ENCODE measurements around the gene ADGRG2. TPM values are rescaled to one million over a fixed set of nuclear protein-coding genes. Genes with fewer than 3 reads are reported as not detected.

The ADGRG2 gene
- total and polyA plus RNA-seq, 3 donors from 2014 or later: 5.0 to 17.2 (median 5.8) TPM

- H3K4me1 ChIP-seq: no peaks in the 10 kb centered on the region
- intact Hi-C loops (cut with DNase I; ENCODE audit: low total_unique reads): no loop called here
- TF ChIP-seq, protein P1, sequence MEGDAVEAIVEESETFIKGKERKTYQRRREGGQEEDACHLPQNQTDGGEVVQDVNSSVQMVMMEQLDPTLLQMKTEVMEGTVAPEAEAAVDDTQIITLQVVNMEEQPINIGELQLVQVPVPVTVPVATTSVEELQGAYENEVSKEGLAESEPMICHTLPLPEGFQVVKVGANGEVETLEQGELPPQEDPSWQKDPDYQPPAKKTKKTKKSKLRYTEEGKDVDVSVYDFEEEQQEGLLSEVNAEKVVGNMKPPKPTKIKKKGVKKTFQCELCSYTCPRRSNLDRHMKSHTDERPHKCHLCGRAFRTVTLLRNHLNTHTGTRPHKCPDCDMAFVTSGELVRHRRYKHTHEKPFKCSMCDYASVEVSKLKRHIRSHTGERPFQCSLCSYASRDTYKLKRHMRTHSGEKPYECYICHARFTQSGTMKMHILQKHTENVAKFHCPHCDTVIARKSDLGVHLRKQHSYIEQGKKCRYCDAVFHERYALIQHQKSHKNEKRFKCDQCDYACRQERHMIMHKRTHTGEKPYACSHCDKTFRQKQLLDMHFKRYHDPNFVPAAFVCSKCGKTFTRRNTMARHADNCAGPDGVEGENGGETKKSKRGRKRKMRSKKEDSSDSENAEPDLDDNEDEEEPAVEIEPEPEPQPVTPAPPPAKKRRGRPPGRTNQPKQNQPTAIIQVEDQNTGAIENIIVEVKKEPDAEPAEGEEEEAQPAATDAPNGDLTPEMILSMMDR (IDR thresholded peaks at IDR 0.05): no peak
- TF ChIP-seq POLR2A (IDR thresholded peaks at IDR 0.05): no peak
- no peaks in the 10 kb centered on the region for H3K9me3 ChIP-seq
- no peak for DNase-seq
- H3K36me3 ChIP-seq (ENCODE audit: low read depth, missing control alignments): no peaks in the 10 kb centered on the region
- no peaks in the 10 kb centered on the region for H3K27me3 ChIP-seq
- H3K4me3 ChIP-seq: no peak overlapping the region
- H3K27ac ChIP-seq: no peak overlapping the region
- WGBS, 2 donors: 89% methylated on average over 8 of the region's 8 CpGs; no CpG with 5 or more reads in 1 of the 2 donors
These were observed 172.3 kb downstream of the ADGRG2 start for GRCh38 chrX:18949944-18950301.

DNA sequence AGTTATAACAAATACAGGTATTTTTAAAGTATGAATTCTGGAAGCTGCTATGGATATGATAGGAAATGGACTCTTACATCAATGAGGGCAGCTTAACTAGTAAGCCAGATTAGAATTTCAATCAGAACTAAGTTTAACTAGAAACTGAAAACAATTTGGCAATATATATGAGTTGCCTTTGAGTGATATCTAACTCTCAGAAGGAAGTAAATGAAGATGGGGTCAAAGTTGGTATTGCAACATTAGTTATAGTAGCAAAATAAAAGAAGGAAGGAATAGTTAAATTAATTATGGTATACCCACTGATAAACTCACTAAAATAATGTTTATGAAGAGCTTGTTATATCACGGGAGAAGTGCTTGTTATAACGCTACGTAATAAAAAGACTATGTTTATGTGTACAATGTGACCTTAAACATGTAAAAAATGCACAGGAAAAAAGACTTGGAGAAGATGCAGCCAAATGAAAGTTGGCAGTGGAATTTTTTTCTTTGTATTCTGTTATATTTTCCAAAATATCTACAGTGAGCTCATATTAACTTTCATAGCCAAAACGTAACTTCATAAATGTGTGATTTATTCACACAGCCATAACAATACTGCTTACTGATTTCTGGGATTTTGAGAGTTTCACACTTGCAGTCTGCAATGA lies 172.9 kb downstream of the ADGRG2 start:
- TF ChIP-seq, protein P1 (IDR thresholded peaks at IDR 0.05): no peak
- no peak for TF ChIP-seq POLR2A (IDR thresholded peaks at IDR 0.05)
- H3K36me3 ChIP-seq (ENCODE audit: low read depth, missing control alignments): no peaks in the 10 kb centered on the region
- 85 to 93% methylated on average over 4 of the region's 4 CpGs for WGBS, 2 donors
- no peak overlapping the region for H3K4me3 ChIP-seq
- intact Hi-C loops (cut with DNase I; ENCODE audit: low total_unique reads): no loop called here
- H3K27ac ChIP-seq: no peak overlapping the region
- no peaks in the 10 kb centered on the region for H3K9me3 ChIP-seq
- no peak for DNase-seq
- no peaks in the 10 kb centered on the region for H3K4me1 ChIP-seq
- H3K27me3 ChIP-seq: no peaks in the 10 kb centered on the region

- Histone ChIP-seq H3K27me3 (no peaks in the 10 kb centered on the region), H3K4me3 (no peak overlapping the region), H3K27ac (no peak overlapping the region), H3K4me1 (no peaks in the 10 kb centered on the region), H3K9me3 (no peaks in the 10 kb centered on the region), H3K36me3 (ENCODE audit: low read depth, missing control alignments) (no peaks in the 10 kb centered on the region)
- no peak for DNase-seq
- 96 to 100% methylated on average over 1 to 4 of the region's 4 CpGs for WGBS, 2 donors
- TF ChIP-seq, protein P1 (IDR thresholded peaks at IDR 0.05): no peak
- no peak for TF ChIP-seq POLR2A (IDR thresholded peaks at IDR 0.05)
- intact Hi-C loops (cut with DNase I; ENCODE audit: low total_unique reads): no loop called here
These were observed 175.7 kb downstream of the ADGRG2 start for GRCh38 chrX:18946611-18947010.

DNA sequence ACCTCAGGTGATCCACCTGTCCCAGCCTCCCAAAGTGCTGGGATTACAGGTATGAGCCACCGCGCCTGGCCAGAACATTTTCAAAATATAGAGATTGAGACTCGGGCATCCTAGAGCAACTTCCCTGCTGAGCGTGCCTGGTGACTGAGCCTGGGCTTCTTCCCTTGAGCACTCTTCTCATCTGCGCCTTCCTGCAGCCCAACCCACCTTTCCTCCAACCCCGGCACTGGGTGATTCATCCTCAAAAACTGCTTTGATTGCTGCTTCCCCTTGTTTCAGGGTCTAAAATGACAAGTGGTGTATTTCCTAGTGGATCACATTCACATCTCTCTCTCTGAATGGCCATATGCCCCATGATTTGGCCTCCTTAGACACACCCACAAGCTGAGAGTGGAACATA lies 176.1 kb downstream of the ADGRG2 start:
- Histone ChIP-seq H3K36me3 (ENCODE audit: low read depth, missing control alignments) (no peaks in the 10 kb centered on the region), H3K27ac (no peak overlapping the region), H3K27me3 (no peaks in the 10 kb centered on the region), H3K4me1 (no peaks in the 10 kb centered on the region), H3K4me3 (no peak overlapping the region), H3K9me3 (no peaks in the 10 kb centered on the region)
- TF ChIP-seq POLR2A (IDR thresholded peaks at IDR 0.05): no peak
- TF ChIP-seq, protein P1 (IDR thresholded peaks at IDR 0.05): no peak
- intact Hi-C loops (cut with DNase I; ENCODE audit: low total_unique reads): no loop called here
- WGBS, 2 donors: 88 to 94% methylated on average over 6 of the region's 6 CpGs
- no peak for DNase-seq

DNA sequence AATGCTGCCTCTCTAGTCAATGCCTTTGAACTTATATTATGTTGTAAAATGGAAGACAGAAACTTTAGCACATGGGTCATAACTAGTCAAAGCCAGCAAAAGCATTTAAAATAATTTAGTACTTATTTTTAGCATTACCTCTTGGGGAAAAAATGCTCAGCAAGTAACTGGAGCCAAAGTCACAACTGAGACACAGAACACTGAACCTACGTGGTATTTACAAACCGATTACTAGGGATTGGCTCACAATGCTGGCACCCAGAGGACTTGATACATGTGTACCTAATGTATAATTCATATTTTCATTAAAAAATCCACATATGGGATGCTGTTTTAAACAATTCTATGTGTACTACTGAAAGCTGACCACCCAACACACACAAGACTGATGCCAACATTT lies 176.8 kb downstream of the ADGRG2 start:
- intact Hi-C loops (cut with DNase I; ENCODE audit: low total_unique reads): no loop called here
- no peaks in the 10 kb centered on the region for H3K9me3 ChIP-seq
- 71 to 80% methylated on average over 2 of the region's 2 CpGs for WGBS, 2 donors
- no peak for DNase-seq
- H3K4me3 ChIP-seq: no peak overlapping the region
- no peaks in the 10 kb centered on the region for H3K4me1 ChIP-seq
- no peak for TF ChIP-seq POLR2A (IDR thresholded peaks at IDR 0.05)
- TF ChIP-seq, protein P1 (IDR thresholded peaks at IDR 0.05): no peak
- H3K27me3 ChIP-seq: no peaks in the 10 kb centered on the region
- H3K36me3 ChIP-seq (ENCODE audit: low read depth, missing control alignments): no peaks in the 10 kb centered on the region
- no peak overlapping the region for H3K27ac ChIP-seq

Data from testis (tissue), 3 donors.